Endothelial cell of umbilical vein (primary cell): ENCODE measurements around the gene WIPI1. TPM values are rescaled to one million over a fixed set of nuclear protein-coding genes. Genes with fewer than 3 reads are reported as not detected.

ENCODE experiments used
- BruUV-seq: library from RNA; stranded (reverse); fragments of 400-500 nt; replicated peaks from 2 replicates; lab custom pipeline; 2021; lab: Mats Ljungman, UMichigan
- CTCF ChIA-PET: fragments of 300-600, 350-600 bp; sonication (Branson Sonifier 250); formaldehyde crosslinking; loops from one replicate; lab custom pipeline; 2021; ENCODE audit warnings: antibody characterized with exemption, inconsistent platforms; lab: Charles Lee
- POLR2A ChIA-PET: fragments of 300-600, 350-600 bp; sonication (Branson Sonifier 250); formaldehyde crosslinking; loops from one replicate; lab custom pipeline; 2021; ENCODE audit warnings: antibody characterized with exemption, inconsistent platforms; lab: Charles Lee
- DNase-seq: peaks from one replicate; pipeline ENCODE4 v3.0.0-alpha.2; 2011; ENCODE audit warnings: low read depth, low spot score
- FAIRE-seq: peaks from 2 replicates; lab custom pipeline; 2011; peaks lifted over from hg19 to GRCh38; lab: Jason Lieb, UNC
- H2AFZ ChIP-seq: 2 replicates; pipeline ENCODE4 v1.6.0; 2012; ENCODE audit warnings: low read depth, low read length, control low read depth, inconsistent platforms
- H3K27ac ChIP-seq: 2 replicates; pipeline ENCODE4 v1.5.1; 2011; ENCODE audit warnings: low read depth, mild to moderate bottlenecking, control low read depth, low read length, moderate library complexity; ENCODE audit not compliant: insufficient read depth
- H3K27me3 ChIP-seq, 2 experiments: 2 replicates each; pipeline versions ENCODE4 v1.6.0 to v1.6.1; 2011; ENCODE audit warnings: low read length in 2 of 2, mixed read lengths in 1 of 2; ENCODE audit not compliant: control insufficient read depth in 2 of 2, insufficient read depth in 2 of 2
- H3K36me3 ChIP-seq, 2 experiments: 2 replicates in 1 of 2; 3 replicates in 1 of 2; pipeline ENCODE4 v1.5.1; 2011; ENCODE audit warnings: low read length in 2 of 2, mild to moderate bottlenecking in 1 of 2, moderate library complexity in 1 of 2; ENCODE audit not compliant: control insufficient read depth in 2 of 2, insufficient read depth in 2 of 2; ENCODE audit errors: extremely low read depth in 1 of 2
- H3K4me1 ChIP-seq: 3 replicates; pipeline ENCODE4 v1.5.1; 2011; ENCODE audit warnings: mild to moderate bottlenecking, low read length; ENCODE audit not compliant: control insufficient read depth, insufficient read depth; ENCODE audit errors: extremely low read depth
- H3K4me2 ChIP-seq: 2 replicates; pipeline ENCODE4 v1.6.1; 2011; ENCODE audit warnings: low read length, control low read depth, mixed read lengths; ENCODE audit not compliant: insufficient read depth
- H3K4me3 ChIP-seq, 3 experiments: fragments of 200-600 bp in 1 of 3; sonication (generic), shearing (Covaris generic) in 1 of 3; replicated peaks in 1 of 3; 2 replicates each; pipeline ENCODE4 v1.5.1; 2011 to 2016; ENCODE audit warnings: control low read depth in 3 of 3, low read length in 3 of 3, mild to moderate bottlenecking in 2 of 3, inconsistent platforms in 1 of 3, low read depth in 1 of 3, moderate library complexity in 1 of 3; ENCODE audit not compliant: insufficient read depth in 1 of 3
- H3K79me2 ChIP-seq: 2 replicates; pipeline ENCODE4 v1.6.0; 2012; ENCODE audit warnings: low read length, inconsistent platforms; ENCODE audit not compliant: control insufficient read depth, insufficient read depth
- H3K9ac ChIP-seq: replicated peaks from 2 replicates; pipeline ENCODE3; 2011; ENCODE audit warnings: low read length, control low read depth; ENCODE audit not compliant: insufficient read depth; ENCODE audit errors: extremely low read depth
- H3K9me1 ChIP-seq: replicated peaks from 3 replicates; pipeline ENCODE4 v1.6.0; 2011; ENCODE audit warnings: mild to moderate bottlenecking, low read length; ENCODE audit not compliant: control insufficient read depth, insufficient read depth; ENCODE audit errors: extremely low read depth
- H3K9me3 ChIP-seq: replicated peaks from 2 replicates; pipeline ENCODE4 v1.5.1; 2012; ENCODE audit warnings: low read length, inconsistent platforms; ENCODE audit not compliant: control insufficient read depth, insufficient read depth
- H4K20me1 ChIP-seq: replicated peaks from 2 replicates; pipeline ENCODE3; 2011; ENCODE audit warnings: mild to moderate bottlenecking, low read length; ENCODE audit not compliant: control insufficient read depth, insufficient read depth; ENCODE audit errors: extremely low read depth
- EZH2 ChIP-seq: IDR thresholded peaks from 2 replicates; pipeline ENCODE4 v1.6.1; 2012; ENCODE audit warnings: borderline replicate concordance, low read depth, mild to moderate bottlenecking, moderate library complexity, low read length, inconsistent platforms; ENCODE audit not compliant: severe bottlenecking
- FOS ChIP-seq: IDR thresholded peaks from 2 replicates; pipeline ENCODE4 v1.6.1; 2011; ENCODE audit warnings: mild to moderate bottlenecking, low read length, moderate library complexity, borderline replicate concordance; ENCODE audit not compliant: insufficient read depth
- GATA2 ChIP-seq: IDR thresholded peaks from 2 replicates; pipeline ENCODE4 v1.7.0; 2011; ENCODE audit warnings: low read depth, mild to moderate bottlenecking, moderate library complexity, mixed read lengths, low read length; ENCODE audit not compliant: insufficient read length, insufficient read depth
- JUN ChIP-seq: IDR thresholded peaks from 2 replicates; pipeline ENCODE4 v1.6.1; 2011; ENCODE audit warnings: borderline replicate concordance, low read depth; ENCODE audit not compliant: insufficient read length, insufficient read depth
- MYC ChIP-seq: IDR thresholded peaks from one replicate; pipeline ENCODE4 v1.6.1; 2011; ENCODE audit warnings: mild to moderate bottlenecking, low read depth, low read length
- POLR2A ChIP-seq: IDR thresholded peaks from 2 replicates; pipeline ENCODE4 v1.6.1; 2012; ENCODE audit warnings: low read depth, mild to moderate bottlenecking, control low read depth, low read length
- POLR2AphosphoS5 ChIP-seq: IDR thresholded peaks from 2 replicates; pipeline ENCODE4 v1.6.1; 2012; ENCODE audit warnings: low read depth, mild to moderate bottlenecking, control low read depth, low read length, moderate library complexity; ENCODE audit not compliant: insufficient read depth
- dilution Hi-C: fragments of 300-500 bp; cut with MboI; formaldehyde crosslinking; loops from one replicate; pipeline ENCODE4 v1.15.0; 2019; ENCODE audit warnings: low sequenced_read_pairs; ENCODE audit not compliant: extremely low pct_ligation_motif_present
- intact Hi-C: fragments of 100-400 bp; cut with micrococcal nuclease; formaldehyde crosslinking; loops from one replicate; pipeline ENCODE4 v1.10.0; 2022
- polyA plus RNA-seq, 4 experiments: library from polyadenylated mRNA; depleted of rRNA in 3 of 4; stranded (reverse) in 3 of 4; unstranded in 1 of 4; fragments of >200 nt; gene quantifications; 2 replicates each; pipeline versions ENCODE4 v1.2.1 to v1.2.3, GENCODE V29; 2011 to 2012; ENCODE audit warnings: missing spikeins in 1 of 4
- total RNA-seq: library from RNA; stranded (reverse); gene quantifications from 2 replicates; pipeline ENCODE4 v1.2.3, GENCODE V29; 2021
- TF ChIP-seq, protein P1 (sequence below), 2 donors: IDR thresholded peaks; 1 replicate in 1 of 2; 2 replicates in 1 of 2; pipeline ENCODE4 v1.5.1; 2011; ENCODE audit warnings: low read length in 2 of 2, mild to moderate bottlenecking in 2 of 2, moderate library complexity in 2 of 2, control low read depth in 1 of 2, inconsistent platforms in 1 of 2, low read depth in 1 of 2; ENCODE audit not compliant: insufficient read depth in 1 of 2; ENCODE audit errors: extremely low read depth in 1 of 2

The WIPI1 gene
- total and polyA plus RNA-seq, 2 donors (not counting 3 experiments of a cell fraction or from before 2014, with no cell fraction given) = 49.9 to 70.3 TPM

DNA sequence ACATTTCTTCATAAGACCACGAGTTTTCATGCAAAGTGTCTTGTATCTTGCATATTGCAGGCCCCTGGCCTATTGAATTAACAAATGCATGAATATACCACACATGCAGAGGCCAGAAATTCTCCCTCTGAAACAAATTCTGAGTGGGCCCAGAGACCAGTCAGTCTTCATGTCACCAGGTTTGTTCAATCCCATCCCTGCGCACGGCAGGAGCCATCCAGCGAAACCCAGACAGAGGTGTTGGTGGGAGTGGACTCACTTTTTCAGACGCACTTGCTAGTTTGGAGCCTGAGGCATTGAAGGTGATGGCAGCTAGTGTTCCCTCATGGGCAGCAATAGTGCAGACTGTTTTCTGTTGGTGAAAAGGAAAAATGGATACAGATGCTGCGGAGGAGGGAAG lies 21.9 kb downstream of the WIPI1 start:
- no peak overlapping the region for H3K27ac ChIP-seq
- no peak overlapping the region for H2AFZ ChIP-seq
- no TSS peak for BruUV-seq
- H3K9me1 ChIP-seq = no peaks in the 10 kb centered on the region
- H3K4me1 ChIP-seq = peaks cover 22% of the 10 kb centered on the region
- no peak overlapping the region for H3K4me2 ChIP-seq
- TF ChIP-seq, protein P1, sequence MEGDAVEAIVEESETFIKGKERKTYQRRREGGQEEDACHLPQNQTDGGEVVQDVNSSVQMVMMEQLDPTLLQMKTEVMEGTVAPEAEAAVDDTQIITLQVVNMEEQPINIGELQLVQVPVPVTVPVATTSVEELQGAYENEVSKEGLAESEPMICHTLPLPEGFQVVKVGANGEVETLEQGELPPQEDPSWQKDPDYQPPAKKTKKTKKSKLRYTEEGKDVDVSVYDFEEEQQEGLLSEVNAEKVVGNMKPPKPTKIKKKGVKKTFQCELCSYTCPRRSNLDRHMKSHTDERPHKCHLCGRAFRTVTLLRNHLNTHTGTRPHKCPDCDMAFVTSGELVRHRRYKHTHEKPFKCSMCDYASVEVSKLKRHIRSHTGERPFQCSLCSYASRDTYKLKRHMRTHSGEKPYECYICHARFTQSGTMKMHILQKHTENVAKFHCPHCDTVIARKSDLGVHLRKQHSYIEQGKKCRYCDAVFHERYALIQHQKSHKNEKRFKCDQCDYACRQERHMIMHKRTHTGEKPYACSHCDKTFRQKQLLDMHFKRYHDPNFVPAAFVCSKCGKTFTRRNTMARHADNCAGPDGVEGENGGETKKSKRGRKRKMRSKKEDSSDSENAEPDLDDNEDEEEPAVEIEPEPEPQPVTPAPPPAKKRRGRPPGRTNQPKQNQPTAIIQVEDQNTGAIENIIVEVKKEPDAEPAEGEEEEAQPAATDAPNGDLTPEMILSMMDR (IDR thresholded peaks at IDR 0.05; ENCODE audit: extremely low read depth in 1 of 2, insufficient read depth in 1 of 2, low read depth in 1 of 2, low read length in 2 of 2) = no peak
- TF ChIP-seq EZH2 = no peak
- TF ChIP-seq POLR2A = no peak
- TF ChIP-seq MYC = no peak
- no peak for TF ChIP-seq POLR2AphosphoS5
- no peak for TF ChIP-seq JUN
- no peak for TF ChIP-seq FOS
- no peak for TF ChIP-seq GATA2
- H3K27me3 ChIP-seq = no peaks in the 10 kb centered on the region
- FAIRE-seq (no peak), DNase-seq (no peak)
- H3K36me3 ChIP-seq = peaks cover 13 to 42% of the 10 kb centered on the region in 2 experiments
- intact Hi-C loops = no loop called here
- H3K9ac ChIP-seq = no peak overlapping the region
- no peaks in the 10 kb centered on the region for H3K9me3 ChIP-seq
- ChIA-PET POLR2A (no interaction called here), CTCF (interaction anchor here (0.6 to 4.6 kb wide), 15 partner anchors 10 to 400 kb away, joined by 3 to 41 read pairs (median 4); partner anchors contain the start of genes AMZ2, KPNA2 and WIPI1)
- dilution Hi-C loops = no loop called here
- no peaks in the 10 kb centered on the region for H4K20me1 ChIP-seq
- no peak overlapping the region for H3K4me3 ChIP-seq
- no peaks in the 10 kb centered on the region for H3K79me2 ChIP-seq
